COLO829 (cell line): ENCODE data around the gene HIRIP3.
A peak's percentile ranks its signal among the peaks of the same experiment; 100 is the strongest.

Experiments
- DNase-seq: peaks from one replicate; pipeline ENCODE4 v3.0.0; 2012; ENCODE audit warnings: low spot score

The HIRIP3 gene

GRCh38 chr16:29996766-29997250, 1.4 kb upstream of the HIRIP3 start:
- no peak for DNase-seq

- peak; percentile 99 for DNase-seq
Measured at GRCh38 chr16:29995911-29996765, 721 bp upstream of the HIRIP3 start, which contains the start of gene INO80E. Gene INO80E, plus strand, starts transcription at chr16:29996241. Its CDS starts 70 bp downstream, at chr16:29996311.

GRCh38 chr16:29994600-29995323, 655 bp downstream of the HIRIP3 start:
- DNase-seq, result peak; percentile 69

- DNase-seq, result no peak
Measured at GRCh38 chr16:29993903-29994599, 1.4 kb downstream of the HIRIP3 start.

- no peak for DNase-seq
Measured at GRCh38 chr16:29993191-29993902, 2.1 kb downstream of the HIRIP3 start.

GRCh38 chr16:29992344-29992967, 3.0 kb downstream of the HIRIP3 start:
- DNase-seq, result no peak

GRCh38 chr16:29991571-29991904, 3.9 kb downstream of the HIRIP3 start:
- no peak for DNase-seq

GRCh38 chr16:29990883-29991570, 4.4 kb downstream of the HIRIP3 start:
- no peak for DNase-seq

GRCh38 chr16:29990034-29990433, 5.4 kb downstream of the HIRIP3 start:
- DNase-seq, result no peak

- DNase-seq, result no peak
Measured at GRCh38 chr16:29989111-29989858, 6.1 kb downstream of the HIRIP3 start.

GRCh38 chr16:29988346-29989075, 6.9 kb downstream of the HIRIP3 start:
- no peak for DNase-seq

- no peak for DNase-seq
Measured at GRCh38 chr16:29987371-29988085, 7.9 kb downstream of the HIRIP3 start.

GRCh38 chr16:29986931-29987330, 8.5 kb downstream of the HIRIP3 start:
- DNase-seq, result no peak

GRCh38 chr16:29986231-29986630, 9.2 kb downstream of the HIRIP3 start:
- DNase-seq, result no peak

- DNase-seq, result no peak
Measured at GRCh38 chr16:29985271-29985811, 10.1 kb downstream of the HIRIP3 start.

- no peak for DNase-seq
Measured at GRCh38 chr16:29984764-29985147, 10.7 kb downstream of the HIRIP3 start.

GRCh38 chr16:29984137-29984763, 11.2 kb downstream of the HIRIP3 start:
- no peak for DNase-seq
